K562 (cell line): ENCODE measurements around the gene LRRC8E. TPM values are rescaled to one million over a fixed set of nuclear protein-coding genes. Genes with fewer than 3 reads are reported as not detected.

Source experiments
- U2AF1 ChIP-seq: fragments of 200-400 bp; formaldehyde crosslinking; optimal IDR thresholded peaks from 2 replicates; pipeline ENCODE3; 2017; ENCODE audit warnings: mild to moderate bottlenecking, low read depth, low read length, moderate library complexity
- polyA plus RNA-seq, 8 experiments: library from polyadenylated mRNA; depleted of rRNA in 4 of 8; stranded (reverse) in 5 of 8; unstranded in 3 of 8; fragments of >200 nt; fragmentation: Nextera tagmentation in 2 of 8; fragmentation: Illumina TruSeq in 1 of 8; extraction: Ambion mirVana in 2 of 8; extraction: Trizol in 1 of 8; gene quantifications; 2 replicates each; pipeline versions ENCODE4 v1.2.1 to v1.2.3, GENCODE V29; 2011 to 2014; ENCODE audit warnings: inconsistent platforms in 1 of 8, missing spikeins in 1 of 8
- total RNA-seq, 7 experiments: library from RNA; depleted of rRNA in 6 of 7; stranded (reverse); fragments of >200 nt in 6 of 7; fragmentation: Illumina TruSeq in 2 of 7; extraction: Trizol in 2 of 7; gene quantifications; 2 replicates each; pipeline versions ENCODE4 v1.2.1 to v1.2.3, GENCODE V29; 2011 to 2021; ENCODE audit warnings: low replicate concordance in 1 of 7
- TF ChIP-seq, protein P1 (sequence below), 2 experiments: fragments of 450-650 bp in 1 of 2; sonication (generic) in 1 of 2; formaldehyde crosslinking in 1 of 2; IDR thresholded peaks; 2 replicates each; pipeline versions ENCODE4 v1.7.1 to v1.9.0; 2016 to 2022; ENCODE audit warnings: inconsistent platforms in 1 of 2, mild to moderate bottlenecking in 1 of 2, missing genetic modification reagents in 1 of 2
- TF ChIP-seq, protein P2 (sequence below): sonication (generic); formaldehyde crosslinking; IDR thresholded peaks from 2 replicates; pipeline ENCODE4 v1.8.0; 2023; ENCODE audit warnings: mild to moderate bottlenecking, missing genetic modification reagents
- TF ChIP-seq, protein P3 (sequence below): fragments of 250-450 bp; sonication (Bioruptor Pico); IDR thresholded peaks from 2 replicates; pipeline ENCODE4 v1.9.0; 2021; ENCODE audit warnings: mild to moderate bottlenecking, inconsistent platforms
- TF ChIP-seq, protein P4 (sequence below): sonication (generic); formaldehyde crosslinking; IDR thresholded peaks from 2 replicates; pipeline ENCODE4 v1.8.0; 2022; ENCODE audit warnings: missing genetic modification reagents, mild to moderate bottlenecking, borderline replicate concordance
- TF ChIP-seq, protein P5 (sequence below): sonication (generic); formaldehyde crosslinking; IDR thresholded peaks from 2 replicates; pipeline ENCODE4 v1.8.1; 2023; ENCODE audit warnings: mild to moderate bottlenecking, missing genetic modification reagents

Gene LRRC8E
- total and polyA plus RNA-seq, 9 of the 15 experiments (the other 6 are each of a cell fraction or from before 2014, with no cell fraction given) = 0.08 to 5.7 (median 3.5) TPM; not detected in 1

DNA sequence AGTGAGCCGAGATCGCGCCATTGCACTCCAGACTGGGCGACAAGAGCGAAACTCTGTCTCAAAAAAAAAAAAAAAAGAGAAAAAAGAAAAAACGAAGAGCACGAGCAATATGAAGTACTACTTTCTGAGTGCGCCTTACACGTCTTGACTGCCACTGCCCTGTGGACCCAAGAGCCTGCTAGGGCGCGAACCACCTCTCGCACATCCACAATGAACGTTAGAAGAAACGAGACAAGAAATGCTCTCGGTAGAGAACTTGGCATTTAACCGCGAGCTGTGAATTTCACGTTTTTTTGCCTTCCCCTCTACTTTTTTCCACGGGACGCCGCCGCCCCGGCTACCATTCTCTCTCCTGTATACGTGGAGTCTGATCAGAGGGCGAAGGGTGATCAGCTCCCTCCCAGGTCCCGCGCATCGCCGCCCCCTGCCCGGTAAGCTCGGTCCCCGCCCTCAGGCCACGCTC is 54.7 kb downstream of the LRRC8E start (continued):
- TF ChIP-seq, protein P1, sequence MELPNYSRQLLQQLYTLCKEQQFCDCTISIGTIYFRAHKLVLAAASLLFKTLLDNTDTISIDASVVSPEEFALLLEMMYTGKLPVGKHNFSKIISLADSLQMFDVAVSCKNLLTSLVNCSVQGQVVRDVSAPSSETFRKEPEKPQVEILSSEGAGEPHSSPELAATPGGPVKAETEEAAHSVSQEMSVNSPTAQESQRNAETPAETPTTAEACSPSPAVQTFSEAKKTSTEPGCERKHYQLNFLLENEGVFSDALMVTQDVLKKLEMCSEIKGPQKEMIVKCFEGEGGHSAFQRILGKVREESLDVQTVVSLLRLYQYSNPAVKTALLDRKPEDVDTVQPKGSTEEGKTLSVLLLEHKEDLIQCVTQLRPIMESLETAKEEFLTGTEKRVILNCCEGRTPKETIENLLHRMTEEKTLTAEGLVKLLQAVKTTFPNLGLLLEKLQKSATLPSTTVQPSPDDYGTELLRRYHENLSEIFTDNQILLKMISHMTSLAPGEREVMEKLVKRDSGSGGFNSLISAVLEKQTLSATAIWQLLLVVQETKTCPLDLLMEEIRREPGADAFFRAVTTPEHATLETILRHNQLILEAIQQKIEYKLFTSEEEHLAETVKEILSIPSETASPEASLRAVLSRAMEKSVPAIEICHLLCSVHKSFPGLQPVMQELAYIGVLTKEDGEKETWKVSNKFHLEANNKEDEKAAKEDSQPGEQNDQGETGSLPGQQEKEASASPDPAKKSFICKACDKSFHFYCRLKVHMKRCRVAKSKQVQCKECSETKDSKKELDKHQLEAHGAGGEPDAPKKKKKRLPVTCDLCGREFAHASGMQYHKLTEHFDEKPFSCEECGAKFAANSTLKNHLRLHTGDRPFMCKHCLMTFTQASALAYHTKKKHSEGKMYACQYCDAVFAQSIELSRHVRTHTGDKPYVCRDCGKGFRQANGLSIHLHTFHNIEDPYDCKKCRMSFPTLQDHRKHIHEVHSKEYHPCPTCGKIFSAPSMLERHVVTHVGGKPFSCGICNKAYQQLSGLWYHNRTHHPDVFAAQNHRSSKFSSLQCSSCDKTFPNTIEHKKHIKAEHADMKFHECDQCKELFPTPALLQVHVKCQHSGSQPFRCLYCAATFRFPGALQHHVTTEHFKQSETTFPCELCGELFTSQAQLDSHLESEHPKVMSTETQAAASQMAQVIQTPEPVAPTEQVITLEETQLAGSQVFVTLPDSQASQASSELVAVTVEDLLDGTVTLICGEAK (IDR thresholded peaks at IDR 0.05) = 0 out of 2 replicates have a peak, but pooled peaks have one; percentile 35
- TF ChIP-seq, protein P1 (CRISPR knock-in tag; IDR thresholded peaks at IDR 0.05) = no peak
- no peak for TF ChIP-seq U2AF1
- TF ChIP-seq, protein P2, sequence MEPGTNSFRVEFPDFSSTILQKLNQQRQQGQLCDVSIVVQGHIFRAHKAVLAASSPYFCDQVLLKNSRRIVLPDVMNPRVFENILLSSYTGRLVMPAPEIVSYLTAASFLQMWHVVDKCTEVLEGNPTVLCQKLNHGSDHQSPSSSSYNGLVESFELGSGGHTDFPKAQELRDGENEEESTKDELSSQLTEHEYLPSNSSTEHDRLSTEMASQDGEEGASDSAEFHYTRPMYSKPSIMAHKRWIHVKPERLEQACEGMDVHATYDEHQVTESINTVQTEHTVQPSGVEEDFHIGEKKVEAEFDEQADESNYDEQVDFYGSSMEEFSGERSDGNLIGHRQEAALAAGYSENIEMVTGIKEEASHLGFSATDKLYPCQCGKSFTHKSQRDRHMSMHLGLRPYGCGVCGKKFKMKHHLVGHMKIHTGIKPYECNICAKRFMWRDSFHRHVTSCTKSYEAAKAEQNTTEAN (CRISPR knock-in tag) = 0 out of 2 replicates have a peak, but pooled peaks have one; percentile 70
- TF ChIP-seq, protein P3, sequence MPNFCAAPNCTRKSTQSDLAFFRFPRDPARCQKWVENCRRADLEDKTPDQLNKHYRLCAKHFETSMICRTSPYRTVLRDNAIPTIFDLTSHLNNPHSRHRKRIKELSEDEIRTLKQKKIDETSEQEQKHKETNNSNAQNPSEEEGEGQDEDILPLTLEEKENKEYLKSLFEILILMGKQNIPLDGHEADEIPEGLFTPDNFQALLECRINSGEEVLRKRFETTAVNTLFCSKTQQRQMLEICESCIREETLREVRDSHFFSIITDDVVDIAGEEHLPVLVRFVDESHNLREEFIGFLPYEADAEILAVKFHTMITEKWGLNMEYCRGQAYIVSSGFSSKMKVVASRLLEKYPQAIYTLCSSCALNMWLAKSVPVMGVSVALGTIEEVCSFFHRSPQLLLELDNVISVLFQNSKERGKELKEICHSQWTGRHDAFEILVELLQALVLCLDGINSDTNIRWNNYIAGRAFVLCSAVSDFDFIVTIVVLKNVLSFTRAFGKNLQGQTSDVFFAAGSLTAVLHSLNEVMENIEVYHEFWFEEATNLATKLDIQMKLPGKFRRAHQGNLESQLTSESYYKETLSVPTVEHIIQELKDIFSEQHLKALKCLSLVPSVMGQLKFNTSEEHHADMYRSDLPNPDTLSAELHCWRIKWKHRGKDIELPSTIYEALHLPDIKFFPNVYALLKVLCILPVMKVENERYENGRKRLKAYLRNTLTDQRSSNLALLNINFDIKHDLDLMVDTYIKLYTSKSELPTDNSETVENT = no peak
- TF ChIP-seq, protein P4, sequence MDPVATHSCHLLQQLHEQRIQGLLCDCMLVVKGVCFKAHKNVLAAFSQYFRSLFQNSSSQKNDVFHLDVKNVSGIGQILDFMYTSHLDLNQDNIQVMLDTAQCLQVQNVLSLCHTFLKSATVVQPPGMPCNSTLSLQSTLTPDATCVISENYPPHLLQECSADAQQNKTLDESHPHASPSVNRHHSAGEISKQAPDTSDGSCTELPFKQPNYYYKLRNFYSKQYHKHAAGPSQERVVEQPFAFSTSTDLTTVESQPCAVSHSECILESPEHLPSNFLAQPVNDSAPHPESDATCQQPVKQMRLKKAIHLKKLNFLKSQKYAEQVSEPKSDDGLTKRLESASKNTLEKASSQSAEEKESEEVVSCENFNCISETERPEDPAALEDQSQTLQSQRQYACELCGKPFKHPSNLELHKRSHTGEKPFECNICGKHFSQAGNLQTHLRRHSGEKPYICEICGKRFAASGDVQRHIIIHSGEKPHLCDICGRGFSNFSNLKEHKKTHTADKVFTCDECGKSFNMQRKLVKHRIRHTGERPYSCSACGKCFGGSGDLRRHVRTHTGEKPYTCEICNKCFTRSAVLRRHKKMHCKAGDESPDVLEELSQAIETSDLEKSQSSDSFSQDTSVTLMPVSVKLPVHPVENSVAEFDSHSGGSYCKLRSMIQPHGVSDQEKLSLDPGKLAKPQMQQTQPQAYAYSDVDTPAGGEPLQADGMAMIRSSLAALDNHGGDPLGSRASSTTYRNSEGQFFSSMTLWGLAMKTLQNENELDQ (CRISPR knock-in tag) = 0 out of 2 replicates have a peak, but pooled peaks have one; percentile 46
- TF ChIP-seq, protein P5, sequence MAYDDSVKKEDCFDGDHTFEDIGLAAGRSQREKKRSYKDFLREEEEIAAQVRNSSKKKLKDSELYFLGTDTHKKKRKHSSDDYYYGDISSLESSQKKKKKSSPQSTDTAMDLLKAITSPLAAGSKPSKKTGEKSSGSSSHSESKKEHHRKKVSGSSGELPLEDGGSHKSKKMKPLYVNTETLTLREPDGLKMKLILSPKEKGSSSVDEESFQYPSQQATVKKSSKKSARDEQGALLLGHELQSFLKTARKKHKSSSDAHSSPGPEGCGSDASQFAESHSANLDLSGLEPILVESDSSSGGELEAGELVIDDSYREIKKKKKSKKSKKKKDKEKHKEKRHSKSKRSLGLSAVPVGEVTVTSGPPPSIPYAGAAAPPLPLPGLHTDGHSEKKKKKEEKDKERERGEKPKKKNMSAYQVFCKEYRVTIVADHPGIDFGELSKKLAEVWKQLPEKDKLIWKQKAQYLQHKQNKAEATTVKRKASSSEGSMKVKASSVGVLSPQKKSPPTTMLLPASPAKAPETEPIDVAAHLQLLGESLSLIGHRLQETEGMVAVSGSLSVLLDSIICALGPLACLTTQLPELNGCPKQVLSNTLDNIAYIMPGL (CRISPR knock-in tag) = 0 out of 2 replicates have a peak, but pooled peaks have one; percentile 48
